Gastroesophageal sphincter (tissue), 3 donors: Measurements from ENCODE around the gene FAM193B.

Experiments used
- EP300 ChIP-seq: sonication (generic); formaldehyde crosslinking; IDR thresholded peaks from one replicate; pipeline ENCODE4 v1.6.1; 2017; ENCODE audit warnings: antibody characterized with exemption, mild to moderate bottlenecking
- POLR2A ChIP-seq, 2 donors: fragments of 450-650 bp; IDR thresholded peaks; one replicate each; pipeline ENCODE4 v1.6.1; 2017; ENCODE audit warnings: antibody characterized with exemption in 2 of 2, mild to moderate bottlenecking in 2 of 2, moderate library complexity in 1 of 2
- POLR2AphosphoS5 ChIP-seq: sonication (generic); formaldehyde crosslinking; IDR thresholded peaks from one replicate; pipeline ENCODE4 v1.6.1; 2017; ENCODE audit warnings: antibody characterized with exemption
- TF ChIP-seq, protein P1 (sequence below), 4 experiments: fragments of 200-600 bp in 2 of 4; fragments of 450-650 bp in 2 of 4; sonication (generic) in 1 of 4; IDR thresholded peaks; one replicate each; pipeline ENCODE4 v1.5.1; 2017 to 2019; ENCODE audit warnings: antibody characterized with exemption in 4 of 4, mild to moderate bottlenecking in 2 of 4, moderate library complexity in 2 of 4

DNA sequence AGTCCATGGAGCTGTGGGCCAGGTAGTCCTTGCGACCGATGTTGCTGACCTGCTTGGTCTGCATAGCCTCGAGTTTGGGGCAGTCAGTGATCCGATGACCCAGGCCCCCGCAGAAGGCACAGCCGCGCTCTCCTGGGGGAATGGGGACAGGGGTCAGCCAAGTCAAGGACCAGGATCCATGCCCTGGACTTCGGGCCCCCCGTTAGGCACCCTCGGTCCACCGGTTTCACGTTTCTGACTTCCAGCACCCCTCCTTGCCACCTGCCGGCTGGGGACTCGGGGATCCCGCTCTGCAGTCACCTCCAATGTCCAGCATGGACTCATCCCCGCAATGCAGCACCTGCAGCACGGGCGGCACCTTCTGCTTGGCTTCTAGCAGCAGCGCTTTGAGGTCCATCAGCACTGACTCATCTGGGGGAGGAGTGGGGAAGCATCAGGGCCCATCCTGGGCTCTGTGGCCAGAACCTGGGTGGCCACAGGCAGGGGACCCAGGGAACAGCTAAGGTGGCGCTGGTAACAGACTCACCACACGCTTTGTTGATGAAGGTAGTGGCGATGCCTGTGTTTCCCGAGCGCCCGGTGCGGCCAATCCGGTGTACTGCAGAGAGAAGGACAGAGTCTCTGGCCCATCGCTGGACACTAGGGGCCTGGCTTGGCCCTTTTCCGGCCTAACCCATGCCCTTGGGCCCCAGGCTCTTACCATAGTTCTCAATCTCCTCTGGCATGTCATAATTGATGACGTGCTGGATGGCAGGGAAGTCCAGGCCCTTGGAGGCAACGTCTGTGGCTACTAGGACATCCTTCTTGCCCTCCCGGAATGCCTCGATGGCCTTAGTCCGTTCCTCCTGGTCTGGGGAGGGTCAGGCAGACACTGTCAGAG is 42.3 kb downstream of the FAM193B start:
- TF ChIP-seq, protein P1, sequence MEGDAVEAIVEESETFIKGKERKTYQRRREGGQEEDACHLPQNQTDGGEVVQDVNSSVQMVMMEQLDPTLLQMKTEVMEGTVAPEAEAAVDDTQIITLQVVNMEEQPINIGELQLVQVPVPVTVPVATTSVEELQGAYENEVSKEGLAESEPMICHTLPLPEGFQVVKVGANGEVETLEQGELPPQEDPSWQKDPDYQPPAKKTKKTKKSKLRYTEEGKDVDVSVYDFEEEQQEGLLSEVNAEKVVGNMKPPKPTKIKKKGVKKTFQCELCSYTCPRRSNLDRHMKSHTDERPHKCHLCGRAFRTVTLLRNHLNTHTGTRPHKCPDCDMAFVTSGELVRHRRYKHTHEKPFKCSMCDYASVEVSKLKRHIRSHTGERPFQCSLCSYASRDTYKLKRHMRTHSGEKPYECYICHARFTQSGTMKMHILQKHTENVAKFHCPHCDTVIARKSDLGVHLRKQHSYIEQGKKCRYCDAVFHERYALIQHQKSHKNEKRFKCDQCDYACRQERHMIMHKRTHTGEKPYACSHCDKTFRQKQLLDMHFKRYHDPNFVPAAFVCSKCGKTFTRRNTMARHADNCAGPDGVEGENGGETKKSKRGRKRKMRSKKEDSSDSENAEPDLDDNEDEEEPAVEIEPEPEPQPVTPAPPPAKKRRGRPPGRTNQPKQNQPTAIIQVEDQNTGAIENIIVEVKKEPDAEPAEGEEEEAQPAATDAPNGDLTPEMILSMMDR (IDR thresholded peaks at IDR 0.05): no peak
- no peak for TF ChIP-seq POLR2AphosphoS5
- no peak for TF ChIP-seq EP300
- no peak for TF ChIP-seq POLR2A (IDR thresholded peaks at IDR 0.05)
